Retinal pigment epithelial cell (primary cell): Measurements from ENCODE around the gene NTRK3.

Source experiments
- DNase-seq: peaks from one replicate; pipeline ENCODE4 v3.0.0-alpha.2; 2010; ENCODE audit warnings: low read depth
- H3K4me3 ChIP-seq: 2 replicates; pipeline ENCODE4 v1.5.1; 2011; ENCODE audit warnings: mild to moderate bottlenecking, low read length, control low read depth, moderate library complexity
- CTCF ChIP-seq: conservative IDR thresholded peaks from 2 replicates; pipeline ENCODE4 v1.5.1; 2011; ENCODE audit warnings: low read depth, low read length, control low read depth, inconsistent platforms

The NTRK3 gene

DNA sequence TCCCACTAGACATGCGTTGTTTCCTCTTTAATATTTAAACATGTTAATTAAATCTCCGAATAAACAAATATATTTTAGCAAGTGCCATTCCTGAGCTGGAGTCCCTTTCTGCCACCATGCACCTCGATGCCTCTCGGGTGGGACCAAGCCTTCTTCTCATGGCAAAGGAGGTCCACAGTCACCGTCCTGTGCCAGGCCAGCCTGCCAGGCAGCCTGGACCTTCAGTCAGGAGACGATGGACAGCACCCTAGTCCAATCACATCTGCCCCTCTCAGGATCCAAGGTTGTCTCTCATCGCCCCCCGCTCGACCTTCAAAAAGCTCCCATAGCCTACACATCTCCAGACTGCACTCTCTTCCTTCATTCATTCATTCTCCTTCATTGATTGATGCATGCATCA, 22.6 kb downstream of the NTRK3 start:
- TF ChIP-seq CTCF, result no peak
- DNase-seq, result no peak
- H3K4me3 ChIP-seq, result no peak overlapping the region

- DNase-seq, result no peak
- no peak overlapping the region for H3K4me3 ChIP-seq
- no peak for TF ChIP-seq CTCF
Observed at GRCh38 chr15:88232771-88233201, 23.8 kb downstream of the NTRK3 start.

GRCh38 chr15:88231909-88232644, 24.5 kb downstream of the NTRK3 start:
- no peak overlapping the region for H3K4me3 ChIP-seq
- DNase-seq, result no peak
- TF ChIP-seq CTCF, result no peak

- TF ChIP-seq CTCF, result no peak
- H3K4me3 ChIP-seq, result no peak overlapping the region
- DNase-seq, result no peak
Observed at GRCh38 chr15:88230823-88231222, 25.7 kb downstream of the NTRK3 start.

DNA sequence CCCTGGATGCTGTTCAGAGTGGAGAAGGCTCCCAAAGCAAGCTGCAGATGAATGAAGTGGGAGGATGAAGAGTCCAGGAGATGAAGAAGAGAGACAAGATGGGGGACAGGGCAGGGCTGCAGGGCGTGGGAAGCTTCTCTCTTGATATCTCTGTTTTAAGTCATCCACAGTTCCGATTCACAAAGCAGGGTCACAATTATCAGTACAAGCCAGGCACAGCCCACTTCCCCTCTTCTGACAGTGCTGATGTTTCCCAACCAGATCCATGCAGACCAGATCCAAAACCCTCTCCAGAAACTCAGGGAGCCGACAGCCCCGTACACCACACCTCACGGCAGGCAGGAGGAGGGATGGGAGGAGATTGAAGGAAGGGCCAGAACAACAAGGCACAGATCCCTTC, 31.1 kb downstream of the NTRK3 start:
- no peak for DNase-seq
- no peak for TF ChIP-seq CTCF
- H3K4me3 ChIP-seq, result no peak overlapping the region

- no peak overlapping the region for H3K4me3 ChIP-seq
- no peak for DNase-seq
- TF ChIP-seq CTCF, result no peak
Observed at GRCh38 chr15:88223084-88223483, 33.5 kb downstream of the NTRK3 start.

GRCh38 chr15:88221836-88222235, 34.7 kb downstream of the NTRK3 start:
- no peak overlapping the region for H3K4me3 ChIP-seq
- DNase-seq, result no peak
- TF ChIP-seq CTCF, result no peak
